GM18520 (cell line): ENCODE measurements around the gene LMAN2.
"Not testable (repeated sequence)": the region's sequence is repeated elsewhere in the genome, so short reads cannot be mapped to it uniquely, and the experiment has no call there.

Source experiments
- ATAC-seq: cut with Tn5 transposase; IDR thresholded peaks from one replicate; pipeline ENCODE4 v1.9.1; 2021; ENCODE audit not compliant: unreplicated experiment

The LMAN2 gene

DNA sequence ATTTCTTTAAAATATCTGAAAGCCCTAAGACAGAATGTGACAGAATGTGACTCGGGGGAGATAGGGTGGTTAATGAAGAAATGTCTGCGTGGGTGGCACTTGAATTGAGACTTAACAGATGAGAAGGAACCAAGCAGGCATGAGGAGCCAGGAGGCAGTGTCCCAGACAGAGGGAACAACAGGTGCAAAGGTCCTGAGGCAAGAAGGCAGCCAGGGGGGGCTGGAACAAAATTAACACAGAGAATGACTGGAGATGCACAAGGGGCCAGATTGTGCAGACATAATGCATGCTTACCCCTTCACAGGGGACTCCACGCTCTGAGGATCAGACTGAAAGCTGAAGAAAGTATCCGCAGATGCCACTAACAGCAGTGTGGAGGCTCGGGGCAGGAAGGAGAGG, 1.7 kb downstream of the LMAN2 start:
- no peak for ATAC-seq

DNA sequence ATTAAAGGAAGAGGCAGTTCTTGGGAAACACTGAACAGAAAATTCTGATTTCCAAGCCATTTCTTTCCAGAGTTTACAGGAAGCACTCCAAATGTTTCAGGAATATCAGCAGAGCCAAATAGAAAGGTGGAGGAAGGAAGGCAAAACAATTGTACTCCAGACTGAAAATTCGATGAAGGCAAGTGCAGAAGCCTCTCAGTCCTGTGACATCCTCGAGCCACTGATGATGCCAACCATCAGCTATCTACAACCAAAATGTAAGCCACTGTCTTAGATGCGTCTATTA, 2.2 kb downstream of the LMAN2 start:
- ATAC-seq: no peak

DNA sequence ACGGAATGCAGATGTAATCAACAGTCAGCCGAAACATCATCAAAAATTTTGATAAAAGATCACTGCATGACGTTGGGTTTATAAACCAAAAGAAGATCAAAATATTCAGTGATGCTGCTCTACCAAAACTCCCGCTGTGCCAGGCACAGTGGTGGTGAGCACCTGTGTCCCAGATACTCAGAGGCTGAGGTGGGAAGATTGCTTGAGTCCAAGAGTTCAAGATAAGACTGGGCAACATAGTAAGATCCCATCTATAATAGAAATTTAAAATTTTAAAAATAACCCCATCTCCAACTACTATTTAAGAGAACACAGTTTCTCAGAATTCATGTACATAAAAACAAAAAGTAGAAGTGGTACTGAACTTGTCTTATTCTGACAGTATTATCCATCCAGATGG, 3.8 kb downstream of the LMAN2 start:
- no peak for ATAC-seq

DNA sequence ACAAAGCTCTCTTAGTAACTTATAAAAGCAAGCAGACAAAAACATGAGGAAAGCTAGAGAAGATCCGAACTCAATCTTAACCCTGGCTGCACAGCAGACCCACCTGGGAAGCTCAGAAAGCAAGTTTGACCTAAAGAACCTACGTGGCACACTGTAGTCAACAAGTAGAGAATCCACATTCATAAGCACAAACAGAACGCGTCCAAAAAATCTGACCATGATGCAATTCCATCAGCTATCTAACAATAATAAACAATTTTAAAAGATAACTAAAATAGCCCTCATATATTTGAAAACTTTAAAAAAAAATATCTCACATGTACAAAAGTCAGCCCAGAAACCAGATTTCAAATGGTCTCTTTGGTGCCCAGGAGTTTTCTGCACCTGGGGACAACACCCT, 4.6 kb downstream of the LMAN2 start:
- ATAC-seq: no peak

DNA sequence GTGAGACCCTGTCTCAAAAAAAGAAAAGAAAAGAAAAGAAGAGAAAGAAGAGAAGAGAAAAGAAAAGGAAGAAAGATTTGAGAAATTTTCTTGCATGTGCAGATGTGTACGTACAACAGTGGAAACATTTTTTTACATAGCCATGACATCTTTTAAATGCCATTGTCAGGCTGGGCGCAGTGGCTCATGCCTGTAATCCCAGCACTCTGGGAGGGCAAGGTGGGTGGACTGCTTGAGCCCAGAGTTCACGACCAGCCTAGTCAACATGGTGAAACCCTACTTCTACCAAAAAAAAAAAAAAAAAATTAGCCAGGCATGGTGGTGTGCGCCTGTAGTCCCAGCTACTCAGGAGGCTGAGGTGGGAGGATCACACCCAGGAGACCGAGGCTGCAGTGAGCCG, 6.6 kb downstream of the LMAN2 start:
- ATAC-seq: no peak

DNA sequence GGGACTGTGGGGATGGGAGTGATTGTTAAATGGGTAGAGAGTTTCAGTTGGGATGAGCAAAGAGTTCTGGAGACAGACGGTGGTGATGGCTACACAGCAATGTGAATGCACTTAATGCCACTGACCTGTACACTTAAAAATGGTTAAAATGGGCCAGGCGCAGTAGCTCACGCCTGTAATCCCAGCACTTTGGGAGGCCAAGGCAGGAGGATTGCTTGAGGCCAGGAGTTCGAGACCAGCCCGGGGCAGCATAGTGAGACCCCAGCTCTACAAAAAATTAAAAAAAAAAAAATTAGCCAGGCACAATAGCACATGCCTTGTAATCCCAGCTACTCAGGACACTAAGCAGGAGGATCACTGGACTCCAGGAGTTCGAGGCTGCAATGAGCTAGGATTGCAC, 7.7 kb downstream of the LMAN2 start:
- ATAC-seq: no peak

DNA sequence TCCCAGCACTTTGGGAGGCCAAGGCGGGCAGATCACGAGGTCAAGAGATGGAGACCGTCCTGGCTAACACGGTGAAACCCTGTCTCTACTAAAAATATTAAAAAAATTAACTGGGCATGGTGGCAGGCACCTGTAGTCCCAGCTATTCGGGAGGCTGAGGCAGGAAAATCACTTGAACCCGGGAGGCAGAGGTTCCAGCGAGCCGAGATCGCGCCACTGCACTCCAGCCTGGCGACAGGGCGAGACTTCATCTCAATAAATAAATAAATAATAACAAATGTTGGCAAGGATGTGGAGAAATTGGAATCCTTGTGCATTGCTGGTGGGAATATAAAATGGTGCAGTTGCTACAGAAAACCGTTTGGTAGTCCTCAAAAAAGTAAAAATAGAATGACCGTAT, 8.5 kb downstream of the LMAN2 start:
- ATAC-seq: not testable (repeated sequence)

DNA sequence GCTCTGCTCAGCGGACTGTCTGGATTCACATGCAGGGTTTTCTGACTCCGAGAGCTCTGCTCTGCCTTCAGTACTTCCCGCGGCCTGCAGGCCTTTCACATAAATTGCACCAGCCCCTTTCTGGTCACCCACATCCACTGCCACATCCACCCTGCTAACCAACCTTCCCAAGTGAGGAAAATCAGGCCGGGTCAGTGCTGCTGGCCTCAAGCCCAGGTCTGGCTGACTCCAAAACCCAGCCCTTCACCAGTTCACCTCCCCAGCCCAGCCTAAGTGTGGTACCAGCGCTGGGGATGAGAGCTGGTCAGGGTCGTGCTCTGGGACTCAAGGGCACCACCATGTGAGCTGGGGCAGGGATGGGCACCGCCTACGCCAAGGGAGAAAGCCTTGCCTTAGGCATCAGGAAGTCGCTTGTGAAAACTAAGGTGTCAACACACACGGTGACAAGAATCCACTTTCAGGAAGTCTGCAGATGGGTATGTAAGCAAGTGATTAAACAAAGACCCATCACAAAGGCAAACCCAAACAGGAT, 12.3 kb downstream of the LMAN2 start:
- no peak for ATAC-seq

DNA sequence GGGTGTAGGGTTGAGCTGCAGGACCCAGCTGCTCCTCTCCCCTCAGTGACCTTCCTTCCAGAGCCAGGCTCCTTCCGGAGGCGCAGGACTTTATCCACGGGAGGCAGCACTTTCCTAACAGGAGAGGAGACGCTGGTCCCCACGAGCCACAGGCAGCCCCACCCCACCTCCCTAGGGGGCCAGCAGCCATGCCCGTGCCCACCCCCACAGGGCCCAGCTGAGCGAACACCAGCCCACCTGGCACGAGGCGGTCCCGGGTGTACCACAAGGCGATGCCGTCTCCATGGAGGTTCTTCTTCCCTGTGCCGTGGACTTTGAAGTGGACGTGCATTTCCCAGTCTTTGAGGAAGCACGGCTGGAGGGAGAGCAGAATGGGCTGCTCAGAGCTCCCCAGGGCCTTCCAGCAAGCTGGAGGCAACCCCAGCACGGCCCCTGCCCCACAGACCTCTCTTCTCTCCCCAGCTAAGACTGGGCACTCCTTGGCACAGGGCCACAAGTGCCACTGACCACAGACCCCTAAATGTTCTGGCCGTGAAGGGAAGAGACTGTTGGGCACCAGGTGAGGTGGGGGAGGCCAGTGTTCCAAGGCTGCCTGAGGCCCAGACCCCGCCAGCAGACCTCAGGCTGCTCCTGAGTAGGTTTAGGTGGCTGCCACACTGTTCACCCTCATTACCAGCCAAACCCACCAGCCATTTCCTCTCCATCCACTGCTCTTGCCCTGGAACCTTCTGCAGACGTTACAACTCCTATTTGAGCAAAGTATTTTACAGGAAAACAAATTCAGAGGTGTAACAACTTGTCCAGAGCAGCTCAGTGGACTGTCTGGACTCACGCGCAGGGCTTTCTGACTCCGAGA, 13.0 kb downstream of the LMAN2 start:
- no peak for ATAC-seq

DNA sequence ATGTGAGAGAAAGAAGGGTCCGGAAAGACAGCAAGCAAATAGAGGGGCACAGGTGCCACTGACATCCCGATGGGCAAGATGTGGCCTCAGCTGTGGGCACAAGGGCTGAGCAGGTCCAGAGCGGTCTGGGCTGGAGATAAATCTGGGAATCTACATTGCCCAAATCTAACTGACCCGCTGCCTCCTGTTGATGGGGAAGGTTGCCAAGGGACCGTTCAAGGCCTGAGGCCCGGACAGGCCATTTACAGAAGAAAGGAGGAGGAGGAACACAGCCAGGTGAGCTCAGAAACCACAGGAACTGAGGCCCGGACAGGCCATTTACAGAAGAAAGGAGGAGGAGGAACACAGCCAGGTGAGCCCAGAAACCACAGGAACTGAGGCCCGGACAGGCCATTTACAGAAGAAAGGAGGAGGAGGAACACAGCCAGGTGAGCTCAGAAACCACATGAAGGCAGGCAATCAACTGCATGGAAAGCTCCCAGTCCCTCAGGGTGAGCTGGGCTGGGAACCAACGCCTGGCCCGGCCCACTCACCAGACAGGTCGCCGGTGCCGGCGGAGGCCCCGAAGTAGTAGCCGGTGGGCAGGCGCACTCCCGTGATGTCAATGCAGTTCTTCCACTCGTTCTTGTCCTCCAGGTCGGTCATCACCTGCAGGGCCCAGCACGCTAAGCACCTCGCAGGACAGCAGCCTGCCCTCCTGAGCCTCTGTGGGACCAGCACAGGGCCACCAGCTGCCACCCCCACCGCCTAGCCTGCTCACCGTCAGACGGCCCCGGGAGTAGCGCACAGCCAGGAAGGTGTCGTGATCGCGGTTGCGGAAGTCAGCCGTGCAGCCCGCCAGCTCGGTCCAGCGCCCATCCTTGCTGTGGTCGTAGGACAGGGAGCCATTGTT, 14.6 kb downstream of the LMAN2 start:
- no peak for ATAC-seq

DNA sequence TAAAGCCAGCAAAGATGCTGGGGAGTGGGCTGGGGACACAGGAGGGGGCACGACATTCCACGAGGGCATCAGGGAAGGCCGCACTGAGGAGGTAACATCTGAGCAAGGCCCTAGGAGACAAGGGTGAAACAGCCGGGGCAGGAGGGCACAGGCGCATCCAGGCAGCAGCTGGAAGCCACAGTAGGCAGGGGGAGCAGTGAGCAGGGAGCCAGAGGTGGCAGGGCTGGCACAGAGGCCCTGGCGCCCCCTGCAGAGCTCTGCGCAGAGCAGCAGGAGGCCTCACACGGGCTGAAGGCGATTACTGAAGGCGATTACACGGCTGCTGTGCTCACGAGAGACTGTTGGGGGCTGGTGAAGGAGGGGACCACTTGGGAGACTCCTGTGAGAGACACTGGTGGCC, 15.4 kb downstream of the LMAN2 start:
- no peak for ATAC-seq

DNA sequence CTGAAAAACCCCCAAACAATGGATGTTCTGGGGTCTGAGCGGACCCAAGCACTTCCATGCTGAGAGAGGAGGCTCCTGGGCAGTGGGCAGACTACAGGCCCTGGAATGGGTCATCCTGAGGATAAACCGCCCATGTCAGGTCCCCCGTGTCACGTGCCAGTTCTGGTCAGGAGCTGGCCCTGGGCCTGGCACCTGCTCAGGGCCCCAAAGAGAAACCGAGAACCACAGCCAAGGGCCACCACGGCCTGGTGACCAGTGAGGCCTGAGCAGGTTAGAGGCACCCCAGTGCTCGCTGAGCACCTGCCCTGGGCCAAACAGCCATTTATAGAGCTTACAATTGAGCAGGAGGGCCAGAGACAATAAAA, 15.8 kb downstream of the LMAN2 start:
- no peak for ATAC-seq

DNA sequence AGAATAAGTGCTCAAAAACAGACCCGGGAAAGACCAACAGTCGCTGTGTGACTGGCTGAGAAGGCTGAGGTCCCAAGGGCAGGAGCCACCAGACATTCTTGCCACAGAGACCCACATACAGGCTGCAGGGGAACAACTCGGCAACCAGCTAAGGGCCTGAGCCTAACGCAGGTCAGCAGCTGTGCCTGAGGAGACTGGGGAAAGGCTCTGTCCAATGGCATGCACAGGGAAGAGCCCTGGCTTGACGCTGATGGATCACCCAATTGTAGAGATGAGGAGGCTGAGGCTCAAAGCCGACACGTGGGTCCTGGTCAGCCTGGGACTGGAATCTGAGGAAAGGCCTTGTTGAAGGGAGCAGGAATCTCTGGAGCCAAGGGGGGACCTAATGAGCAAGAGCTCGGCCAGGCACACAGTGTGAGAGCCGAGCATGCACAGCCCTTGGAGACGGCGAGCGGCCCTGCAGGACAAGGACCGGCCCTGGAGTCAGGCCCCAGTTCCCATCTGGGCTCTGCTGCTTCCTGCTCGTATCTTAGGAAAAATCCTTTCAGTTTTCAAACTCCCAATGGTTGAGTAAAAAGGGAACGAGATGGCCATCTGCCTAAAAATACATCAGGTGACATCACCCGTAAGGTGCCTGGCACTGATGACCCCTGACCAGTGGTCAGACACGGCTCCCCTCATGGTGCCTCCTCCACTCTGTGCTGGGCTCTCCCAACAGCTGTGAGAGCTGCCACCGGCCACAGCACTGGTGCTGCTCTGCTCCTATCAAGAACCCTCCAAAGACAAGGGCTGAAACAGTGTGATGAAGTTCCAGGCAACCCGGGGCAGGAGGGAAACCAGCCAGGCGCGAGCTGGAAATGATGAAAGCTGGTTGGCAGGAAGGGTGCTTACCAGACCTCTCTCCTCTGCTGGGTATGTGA, 16.4 kb downstream of the LMAN2 start:
- no peak for ATAC-seq

DNA sequence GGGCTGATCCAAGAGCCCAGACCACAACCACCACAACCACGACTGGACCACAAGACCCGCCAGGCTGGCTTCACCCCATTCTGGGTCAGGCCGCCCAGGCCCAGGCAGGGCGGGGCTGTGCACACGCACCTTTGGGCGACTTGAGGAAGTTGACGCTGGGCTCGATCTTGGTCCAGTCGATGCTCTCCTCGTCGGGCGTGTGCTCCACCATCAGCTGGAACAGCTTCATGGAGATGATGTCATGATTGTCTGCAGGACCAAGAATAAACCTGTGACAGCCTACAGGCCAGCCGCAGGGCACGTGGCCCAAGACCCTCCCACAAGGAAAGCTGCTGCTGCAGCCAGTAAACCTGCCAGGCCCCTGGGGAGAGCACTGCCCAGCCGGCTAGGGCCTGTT, 17.3 kb downstream of the LMAN2 start:
- ATAC-seq: no peak

DNA sequence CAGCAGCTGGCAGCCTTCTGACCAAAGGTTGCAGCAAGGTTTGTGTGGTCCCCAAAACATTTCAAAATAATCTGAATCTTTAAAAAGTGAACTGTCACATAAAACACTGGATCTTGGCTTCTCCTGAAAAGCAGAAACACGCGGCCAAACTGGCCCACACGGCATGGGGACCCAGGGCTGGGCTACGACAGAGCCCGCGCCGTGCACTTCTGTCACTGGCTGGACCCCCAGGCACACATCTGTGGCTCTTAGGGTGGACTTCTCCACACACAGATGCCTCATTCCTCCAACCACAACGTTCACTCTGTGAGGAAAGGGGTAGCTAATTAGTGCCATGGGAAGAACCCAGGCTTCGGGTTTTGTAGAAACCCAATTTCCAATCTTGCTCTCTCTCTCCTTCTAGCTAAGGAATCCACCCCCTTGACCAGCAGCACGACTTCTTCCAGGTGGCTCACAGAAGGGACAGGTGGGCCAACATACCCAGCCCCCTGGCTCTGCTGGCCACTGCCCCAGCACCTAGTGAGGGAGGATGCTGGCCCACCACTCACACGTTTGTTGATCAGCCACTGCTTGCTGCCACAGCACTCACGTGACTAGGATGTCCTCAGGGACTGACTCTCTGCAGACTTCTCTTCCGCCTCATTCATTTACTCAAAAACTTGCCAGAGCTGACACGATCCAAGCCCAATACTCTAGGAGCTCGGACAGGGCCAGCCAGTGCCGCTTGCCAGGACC, 17.9 kb downstream of the LMAN2 start:
- no peak for ATAC-seq

DNA sequence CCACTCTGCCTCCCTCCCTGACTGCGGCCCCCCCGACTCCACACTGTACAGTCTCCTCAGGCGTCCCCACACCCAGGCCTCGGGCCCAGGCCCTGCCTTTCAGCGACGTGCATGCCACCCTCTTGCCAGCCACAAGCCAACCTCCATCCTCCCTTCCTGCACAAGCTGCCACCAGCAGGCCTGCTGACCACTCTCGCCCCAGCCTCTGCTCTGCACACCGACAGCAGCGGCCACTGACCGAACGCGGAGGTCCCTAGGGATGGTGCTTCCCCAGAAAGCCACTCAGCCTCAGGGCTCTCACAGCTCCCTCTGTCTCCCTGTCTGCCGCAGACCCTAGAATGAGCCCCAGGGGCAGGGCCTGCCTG, 18.6 kb downstream of the LMAN2 start:
- ATAC-seq: no peak

DNA sequence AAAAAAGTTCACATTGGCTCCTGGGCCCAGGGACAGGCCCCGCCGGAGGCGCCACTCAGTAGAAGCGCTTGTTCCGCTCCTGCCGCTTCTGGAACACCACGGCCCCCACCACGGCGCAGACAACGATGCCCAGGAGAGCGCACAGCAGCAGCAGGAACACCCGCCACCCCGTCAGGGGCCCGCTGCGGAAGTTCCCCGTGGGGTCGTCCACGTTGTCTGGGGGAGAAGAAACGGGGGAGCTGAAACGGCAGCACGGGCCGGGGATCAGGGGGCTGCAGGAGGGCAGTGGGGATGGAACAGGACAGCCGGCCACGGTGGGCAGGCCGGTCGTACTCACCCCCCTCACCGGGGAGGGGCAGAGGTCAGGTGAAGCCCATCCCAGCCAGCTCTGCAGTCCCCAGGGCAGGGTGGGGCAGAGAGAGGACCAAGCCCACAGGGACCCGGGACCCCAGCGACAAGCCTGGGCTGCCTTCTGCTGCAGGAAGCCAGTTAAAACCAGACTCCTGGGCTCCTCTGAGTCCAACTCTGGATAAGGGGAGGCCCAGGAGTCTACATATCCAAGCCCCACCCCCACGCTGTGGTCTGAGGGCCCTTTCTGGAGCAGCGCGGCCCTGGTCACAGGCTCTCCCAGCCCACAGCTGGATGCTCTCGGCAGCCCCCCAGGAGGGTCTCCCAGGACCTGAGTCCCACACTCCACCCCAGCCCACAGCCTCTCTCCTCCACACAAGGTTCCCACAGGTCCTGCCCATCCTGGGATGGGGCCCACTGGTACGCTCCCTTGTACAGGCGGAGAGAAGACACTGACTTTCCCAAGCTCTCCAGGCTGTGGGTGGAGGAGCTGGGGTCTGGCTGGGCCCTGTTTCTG, 19.2 kb downstream of the LMAN2 start:
- no peak for ATAC-seq

DNA sequence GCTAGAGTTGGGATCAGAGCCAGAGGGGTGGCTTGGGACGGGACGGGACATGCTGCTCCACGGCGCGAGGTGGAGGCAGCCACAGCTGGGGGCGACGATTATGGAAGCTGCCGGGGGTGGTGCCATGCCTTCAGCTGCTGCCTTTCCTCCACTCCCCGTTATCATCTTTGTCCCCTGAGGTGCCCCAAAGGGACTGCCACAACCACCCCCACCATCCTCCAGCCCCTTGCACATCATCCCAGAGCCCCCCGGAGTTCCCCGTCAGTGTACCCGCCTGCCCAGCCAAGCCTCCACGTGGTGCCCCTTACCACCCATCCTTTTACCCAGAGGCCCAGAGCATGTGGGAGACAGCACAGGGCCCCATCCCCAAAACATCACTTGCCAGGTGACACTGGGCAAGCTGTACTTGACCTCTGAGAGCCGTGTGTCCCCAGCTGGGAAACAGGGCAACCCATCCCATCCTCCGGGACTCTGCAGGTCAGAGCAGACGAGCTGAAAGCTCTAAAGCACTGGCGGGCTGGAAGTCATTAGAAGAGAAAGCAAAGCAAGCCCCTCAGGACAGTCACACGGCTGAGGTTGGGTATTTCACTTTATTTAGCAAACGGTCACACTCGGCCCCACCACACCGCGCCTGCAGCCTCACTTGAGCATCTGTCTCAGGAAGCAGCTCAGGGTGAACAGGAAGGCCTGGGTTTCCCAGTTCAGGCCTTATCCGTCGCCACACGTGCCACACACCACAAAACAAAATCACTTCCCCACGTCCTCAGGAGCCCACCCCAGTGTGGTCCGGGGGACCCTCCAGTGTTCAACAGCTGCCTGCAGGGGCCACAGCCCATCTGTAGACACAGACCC, 20.3 kb downstream of the LMAN2 start:
- no peak for ATAC-seq

DNA sequence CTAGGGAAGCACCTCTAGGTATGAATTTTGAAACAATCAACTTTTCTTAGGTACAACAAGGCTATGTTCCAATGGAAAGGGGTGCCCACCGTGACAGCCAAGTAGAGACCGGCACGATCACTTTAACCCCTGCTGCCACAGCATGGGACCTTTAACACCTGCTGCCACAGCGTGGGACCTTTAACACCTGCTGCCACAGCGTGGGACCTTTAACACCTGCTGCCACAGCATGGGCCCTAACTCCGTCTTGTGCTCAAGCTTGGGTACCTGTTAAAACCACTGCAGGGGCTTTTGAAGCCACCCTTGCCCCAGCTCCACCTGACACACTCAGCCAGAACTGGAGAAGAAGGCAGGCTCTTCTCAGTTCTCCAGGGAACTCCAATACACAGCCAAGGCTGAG, 21.6 kb downstream of the LMAN2 start:
- no peak for ATAC-seq
